Suprapubic skin (tissue), 4 donors: ENCODE results near the gene RPS28. TPM values are rescaled to one million over a fixed set of nuclear protein-coding genes. Genes with fewer than 3 reads are reported as not detected.
"Not testable (repeated sequence)": the region's sequence is repeated elsewhere in the genome, so short reads cannot be mapped to it uniquely, and the experiment has no call there.

Experiments
- DNase-seq, 2 donors: peaks; one replicate each; pipeline ENCODE4 v3.0.0-alpha.2; 2019; ENCODE audit warnings: low spot score in 2 of 2
- H3K27ac ChIP-seq: fragments of 200-600 bp; sonication (generic); one replicate; pipeline ENCODE4 v1.5.1; 2019
- H3K27me3 ChIP-seq: fragments of 200-600 bp; sonication (generic); one replicate; pipeline ENCODE4 v1.5.1; 2019
- H3K36me3 ChIP-seq: fragments of 200-600 bp; sonication (generic); one replicate; pipeline ENCODE4 v1.5.1; 2019
- H3K4me1 ChIP-seq: fragments of 200-600 bp; sonication (generic); one replicate; pipeline ENCODE4 v1.5.1; 2019
- H3K4me3 ChIP-seq: fragments of 200-600 bp; sonication (generic); one replicate; pipeline ENCODE4 v1.5.1; 2019; ENCODE audit warnings: mild to moderate bottlenecking
- H3K9me3 ChIP-seq: fragments of 200-600 bp; sonication (generic); one replicate; pipeline ENCODE4 v1.5.1; 2019
- CTCF ChIP-seq, 2 donors: fragments of 200-600 bp in 1 of 2; fragments of 450-650 bp in 1 of 2; sonication (generic) in 1 of 2; IDR thresholded peaks; one replicate each; pipeline ENCODE4 v1.5.1; 2016 to 2019; ENCODE audit warnings: antibody characterized with exemption in 2 of 2, mild to moderate bottlenecking in 1 of 2, moderate library complexity in 1 of 2
- EP300 ChIP-seq: sonication (generic); formaldehyde crosslinking; IDR thresholded peaks from one replicate; pipeline ENCODE4 v1.6.1; 2017; ENCODE audit warnings: antibody characterized with exemption
- POLR2A ChIP-seq, 2 donors: fragments of 450-650 bp; IDR thresholded peaks; one replicate each; pipeline ENCODE4 v1.6.1; 2017; ENCODE audit warnings: antibody characterized with exemption in 2 of 2, mild to moderate bottlenecking in 2 of 2, moderate library complexity in 2 of 2
- POLR2AphosphoS5 ChIP-seq, 3 donors: sonication (generic); formaldehyde crosslinking; IDR thresholded peaks; one replicate each; pipeline ENCODE4 v1.6.1; 2017; ENCODE audit warnings: antibody characterized with exemption in 3 of 3
- WGBS: methylation state at CpG from one replicate; pipeline ENCODE4 v1.1.5; 2018; 5-methylcytosine and 5-hydroxymethylcytosine counted together
- total RNA-seq, 4 donors: library from RNA; depleted of rRNA; stranded (reverse); fragments of >200 nt; gene quantifications; one replicate each; pipeline ENCODE4 v1.1.0, GENCODE V29; 2016

Gene RPS28
- total RNA-seq, 4 donors from 2014 or later: 464 to 1,363 (median 834) TPM

GRCh38 chr19:8342684-8343482 is 21.6 kb downstream of the RPS28 start, which contains the start of gene KANK3:
TSS of gene KANK3 (minus strand) at chr19:8343262. CDS start at chr19:8337828, 5,434 bp downstream.
- Histone ChIP-seq H3K27ac (peak within 1 kb of the TSS; percentile 79), H3K4me1 (peaks cover 17% of the 10 kb centered on the region), H3K27me3 (peaks cover 14% of the 10 kb centered on the region), H3K4me3 (peak within 1 kb of the TSS; percentile 52), H3K9me3 (no peaks in the 10 kb centered on the region), H3K36me3 (no peaks in the 10 kb centered on the region)
- peak; percentile 95 to 96 for DNase-seq
- under 1% methylated on average over 28 of the region's 65 CpGs for WGBS
- TF ChIP-seq POLR2A (IDR thresholded peaks at IDR 0.05) (peak in 1 of 2 donors; percentile 9), POLR2AphosphoS5 (IDR thresholded peaks at IDR 0.05) (no peak), CTCF (IDR thresholded peaks at IDR 0.05) (no peak)

- Histone ChIP-seq H3K27me3 (peaks cover 14% of the 10 kb centered on the region), H3K27ac (no peak overlapping the region), H3K4me3 (peak overlapping the region; percentile 52), H3K9me3 (no peaks in the 10 kb centered on the region), H3K36me3 (no peaks in the 10 kb centered on the region), H3K4me1 (peaks cover 22% of the 10 kb centered on the region)
- DNase-seq: no peak
- TF ChIP-seq CTCF (IDR thresholded peaks at IDR 0.05) (no peak), POLR2A (IDR thresholded peaks at IDR 0.05) (no peak), POLR2AphosphoS5 (IDR thresholded peaks at IDR 0.05) (no peak)
- 37% methylated on average over 11 of the region's 11 CpGs for WGBS
Observed at GRCh38 chr19:8343483-8343844, 22.2 kb downstream of the RPS28 start.

DNA sequence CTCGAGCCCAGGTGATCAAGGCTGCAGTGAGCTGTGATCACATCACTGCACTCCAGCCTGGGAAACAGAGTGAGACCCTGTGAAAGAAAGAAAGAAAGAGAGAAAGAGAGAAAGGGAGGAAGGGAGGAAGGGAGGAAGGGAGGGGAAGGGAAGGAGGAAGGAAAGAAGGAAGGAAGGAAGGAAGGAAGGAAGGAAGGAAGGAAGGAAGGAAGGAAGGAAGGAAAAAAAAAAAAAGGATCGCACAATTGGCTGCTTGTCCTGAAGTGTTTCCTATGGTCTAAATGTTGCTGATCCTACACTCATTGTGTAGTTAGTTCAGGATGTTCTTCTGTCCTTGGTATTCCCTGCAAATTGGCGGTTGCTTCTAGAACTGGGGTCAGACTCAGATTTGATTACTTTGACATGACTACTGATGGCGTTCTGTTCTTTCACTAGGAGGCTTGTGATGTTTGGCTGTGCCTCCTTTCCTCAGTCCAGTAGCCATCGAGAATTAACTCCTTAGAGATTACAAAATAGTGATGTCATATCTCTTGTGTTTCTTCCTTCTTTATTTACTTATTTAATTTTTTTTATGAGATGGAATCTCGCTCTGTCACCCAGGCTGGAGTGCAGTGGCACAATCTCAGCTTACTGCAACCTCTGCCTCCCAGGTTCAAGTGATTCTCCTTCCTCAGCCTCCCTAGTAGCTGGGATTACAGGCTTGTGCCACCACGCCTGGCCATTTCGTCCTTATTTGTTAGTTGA is 28.5 kb downstream of the RPS28 start:
- H3K4me3 ChIP-seq, H3K27me3 ChIP-seq, DNase-seq, H3K27ac ChIP-seq, H3K36me3 ChIP-seq, H3K9me3 ChIP-seq: not testable (repeated sequence)
- peaks cover 33% of the 10 kb centered on the region for H3K4me1 ChIP-seq
- WGBS: 76% methylated on average over 8 of the region's 8 CpGs

GRCh38 chr19:8352134-8352827 is 31.0 kb downstream of the RPS28 start:
- WGBS: 29% methylated on average over 10 of the region's 10 CpGs
- no peak overlapping the region for H3K27ac ChIP-seq

DNA sequence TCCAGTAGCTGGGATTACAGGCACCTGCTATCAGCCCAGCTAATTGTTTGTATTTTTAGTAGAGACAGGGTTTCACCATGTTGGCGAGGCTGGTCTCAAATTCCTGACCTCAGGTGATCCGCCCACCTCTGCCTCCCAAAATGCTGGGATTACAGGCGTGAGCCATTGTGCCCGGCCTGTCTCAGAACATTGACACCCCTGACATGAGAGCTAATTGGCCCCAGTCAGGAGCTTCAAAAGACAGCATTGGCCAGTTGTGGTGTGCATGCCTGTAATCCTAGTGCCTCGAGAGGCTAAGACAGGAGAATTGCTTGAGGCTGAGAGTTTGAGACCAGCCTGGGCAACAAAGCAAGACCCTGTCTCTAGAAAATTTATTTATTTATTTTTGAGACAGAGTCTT is 31.5 kb downstream of the RPS28 start:
- H3K36me3 ChIP-seq, H3K27ac ChIP-seq, H3K27me3 ChIP-seq, DNase-seq, H3K4me3 ChIP-seq, H3K9me3 ChIP-seq: not testable (repeated sequence)
- H3K4me1 ChIP-seq: peaks cover 40% of the 10 kb centered on the region
- 61% methylated on average over 5 of the region's 5 CpGs for WGBS

More at GRCh38 chr19:8352134-8352827, 31.0 kb downstream of the RPS28 start:
- TF ChIP-seq CTCF (IDR thresholded peaks at IDR 0.05): no peak
- TF ChIP-seq EP300: no peak
- peak in 1 of 2 donors; percentile 31 for DNase-seq
- no peaks in the 10 kb centered on the region for H3K9me3 ChIP-seq
- no peaks in the 10 kb centered on the region for H3K36me3 ChIP-seq
- peaks cover 43% of the 10 kb centered on the region for H3K4me1 ChIP-seq
- H3K27me3 ChIP-seq: no peaks in the 10 kb centered on the region
- no peak overlapping the region for H3K4me3 ChIP-seq
